C4-2B (cell line): ENCODE results near the gene TMBIM1.

Experiments
- H3K27ac ChIP-seq: fragments of 450-650 bp; 2 replicates; pipeline ENCODE4 v1.5.1; 2017
- ZFX ChIP-seq: fragments of 450-650 bp; IDR thresholded peaks from 2 replicates; pipeline ENCODE4 v1.6.1; 2017
- TF ChIP-seq, protein P1 (sequence below): fragments of 450-650 bp; conservative IDR thresholded peaks from 2 replicates; pipeline ENCODE4 v1.5.1; 2017; ENCODE audit warnings: mild to moderate bottlenecking

The TMBIM1 gene

DNA sequence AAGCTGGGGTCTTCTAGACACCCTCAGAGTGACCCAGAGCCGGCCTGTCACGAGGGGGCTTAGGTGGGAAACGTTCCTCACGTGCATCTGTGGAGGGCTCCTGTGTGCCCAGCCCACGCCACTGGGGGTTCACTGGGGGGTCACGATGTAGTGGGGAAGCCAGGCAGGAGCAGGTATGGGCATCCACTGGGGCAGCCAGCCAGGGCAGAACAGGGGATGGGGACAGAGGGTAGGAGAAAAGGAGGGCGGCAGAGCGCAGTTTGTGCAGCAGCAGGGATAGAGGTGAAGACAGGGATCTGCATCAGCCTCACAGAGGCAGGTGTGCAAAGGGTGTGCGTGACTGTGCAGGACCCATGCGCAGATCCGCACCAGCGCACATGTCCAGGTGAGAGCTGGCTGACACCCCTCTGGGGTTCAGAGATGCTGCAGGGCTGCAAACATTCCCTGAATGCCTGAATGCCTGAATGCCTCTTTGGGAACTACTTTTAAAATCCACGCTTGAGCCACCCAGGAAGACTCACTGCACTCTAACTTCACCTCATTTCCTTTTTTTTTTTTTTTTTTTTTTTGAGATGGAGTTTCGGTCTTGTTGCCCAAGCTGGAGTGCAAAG, 11.9 kb downstream of the TMBIM1 start:
- no peak for TF ChIP-seq ZFX
- TF ChIP-seq, protein P1, sequence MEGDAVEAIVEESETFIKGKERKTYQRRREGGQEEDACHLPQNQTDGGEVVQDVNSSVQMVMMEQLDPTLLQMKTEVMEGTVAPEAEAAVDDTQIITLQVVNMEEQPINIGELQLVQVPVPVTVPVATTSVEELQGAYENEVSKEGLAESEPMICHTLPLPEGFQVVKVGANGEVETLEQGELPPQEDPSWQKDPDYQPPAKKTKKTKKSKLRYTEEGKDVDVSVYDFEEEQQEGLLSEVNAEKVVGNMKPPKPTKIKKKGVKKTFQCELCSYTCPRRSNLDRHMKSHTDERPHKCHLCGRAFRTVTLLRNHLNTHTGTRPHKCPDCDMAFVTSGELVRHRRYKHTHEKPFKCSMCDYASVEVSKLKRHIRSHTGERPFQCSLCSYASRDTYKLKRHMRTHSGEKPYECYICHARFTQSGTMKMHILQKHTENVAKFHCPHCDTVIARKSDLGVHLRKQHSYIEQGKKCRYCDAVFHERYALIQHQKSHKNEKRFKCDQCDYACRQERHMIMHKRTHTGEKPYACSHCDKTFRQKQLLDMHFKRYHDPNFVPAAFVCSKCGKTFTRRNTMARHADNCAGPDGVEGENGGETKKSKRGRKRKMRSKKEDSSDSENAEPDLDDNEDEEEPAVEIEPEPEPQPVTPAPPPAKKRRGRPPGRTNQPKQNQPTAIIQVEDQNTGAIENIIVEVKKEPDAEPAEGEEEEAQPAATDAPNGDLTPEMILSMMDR: no peak
- no peak overlapping the region for H3K27ac ChIP-seq

DNA sequence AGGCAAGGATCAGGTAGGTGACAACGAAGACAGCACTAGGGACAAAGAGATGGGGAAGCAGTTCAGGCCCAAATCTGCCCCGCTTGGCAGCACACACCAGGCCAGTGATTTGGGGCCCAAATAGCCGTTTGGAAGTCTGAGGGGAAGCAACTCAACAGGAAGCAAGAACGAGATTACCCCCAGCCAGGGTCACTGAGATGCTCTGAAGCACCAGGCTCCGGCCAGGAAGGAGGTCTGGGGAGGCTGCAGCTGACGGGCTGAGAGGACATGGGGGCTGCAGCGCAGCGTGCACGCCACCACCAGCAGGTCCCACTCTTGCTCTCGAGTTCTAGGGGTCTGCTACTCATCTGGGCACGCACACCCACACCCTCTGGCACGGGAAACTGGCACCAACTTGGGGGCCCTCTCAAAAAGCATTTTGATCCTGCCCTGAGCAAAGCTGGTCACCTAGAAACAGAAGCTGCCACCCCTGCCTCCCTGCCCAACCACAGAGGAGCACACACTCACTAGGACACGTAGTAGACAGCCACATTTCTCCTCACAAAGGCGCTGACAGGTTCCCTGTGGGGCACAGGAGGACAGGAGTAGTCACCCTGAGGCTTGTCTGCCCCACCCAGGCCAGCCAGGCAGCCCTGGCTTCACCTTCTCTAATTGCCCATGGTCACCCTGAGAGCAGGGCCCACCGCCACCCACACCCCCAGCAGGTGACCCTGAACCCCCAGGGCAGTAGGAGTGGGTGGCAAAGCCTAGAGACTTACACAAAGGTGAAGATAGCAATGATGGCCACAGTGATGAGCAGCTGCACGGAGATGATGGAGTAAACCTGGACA, 13.6 kb downstream of the TMBIM1 start:
- H3K27ac ChIP-seq: no peak overlapping the region
- TF ChIP-seq ZFX: no peak
- TF ChIP-seq, protein P1: no peak

DNA sequence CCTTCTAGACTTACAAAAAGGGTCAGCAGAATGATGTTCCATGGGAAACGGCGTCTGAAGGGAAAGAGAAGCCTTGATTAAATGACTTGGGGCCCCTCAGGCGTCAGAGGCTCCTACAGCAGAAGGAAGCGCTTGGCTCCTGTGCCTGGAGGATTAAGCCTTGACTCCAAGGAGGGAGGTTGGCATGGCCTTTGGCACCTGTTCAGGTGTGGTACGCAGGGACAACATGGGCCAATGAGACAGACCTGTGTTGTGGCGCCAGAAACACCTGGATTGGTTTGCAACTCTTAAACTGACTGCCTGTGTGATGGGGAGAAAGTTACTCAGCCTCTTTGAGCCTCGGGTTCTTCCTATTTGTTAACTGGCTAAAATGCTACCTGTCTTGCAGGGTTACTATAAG, 14.4 kb downstream of the TMBIM1 start:
- H3K27ac ChIP-seq: no peak overlapping the region
- TF ChIP-seq, protein P1: no peak
- TF ChIP-seq ZFX: no peak

DNA sequence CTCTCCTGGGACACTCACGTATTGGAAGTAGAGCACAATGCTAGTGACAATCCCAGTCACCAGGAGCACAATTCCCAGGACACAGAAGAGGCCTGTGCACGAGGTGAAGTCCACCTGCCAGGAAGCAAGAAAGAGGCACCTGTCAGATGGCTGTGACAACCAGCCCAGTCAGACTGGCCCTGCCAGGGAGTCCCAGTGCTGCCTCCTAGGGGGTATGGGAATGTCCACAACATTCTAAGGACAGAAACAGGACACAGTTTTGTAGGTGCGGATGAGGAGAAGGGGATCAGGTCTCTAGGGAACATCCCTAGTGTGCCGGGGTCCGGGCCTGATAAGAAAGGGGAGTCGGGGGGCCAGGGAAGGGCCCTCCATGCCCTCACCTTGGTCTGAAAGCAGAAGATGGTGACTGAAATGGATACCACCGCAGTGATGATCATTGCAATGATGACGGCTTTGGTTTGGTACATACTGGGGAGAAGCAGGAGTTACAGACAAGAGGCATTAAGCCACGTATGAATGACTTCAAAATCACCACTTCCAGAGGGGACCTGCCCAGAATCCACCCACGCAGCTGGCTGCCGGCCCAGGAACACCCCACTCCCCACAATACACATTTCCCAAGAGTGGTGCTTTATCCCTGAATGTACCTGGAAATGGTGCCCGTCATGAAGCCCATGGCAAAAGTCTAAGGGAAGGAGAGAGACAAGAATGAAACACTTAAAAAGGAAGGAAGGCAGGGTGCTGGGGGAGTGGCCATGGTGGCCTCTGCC, 15.1 kb downstream of the TMBIM1 start:
- H3K27ac ChIP-seq: no peak overlapping the region
- TF ChIP-seq, protein P1: no peak
- TF ChIP-seq ZFX: no peak

DNA sequence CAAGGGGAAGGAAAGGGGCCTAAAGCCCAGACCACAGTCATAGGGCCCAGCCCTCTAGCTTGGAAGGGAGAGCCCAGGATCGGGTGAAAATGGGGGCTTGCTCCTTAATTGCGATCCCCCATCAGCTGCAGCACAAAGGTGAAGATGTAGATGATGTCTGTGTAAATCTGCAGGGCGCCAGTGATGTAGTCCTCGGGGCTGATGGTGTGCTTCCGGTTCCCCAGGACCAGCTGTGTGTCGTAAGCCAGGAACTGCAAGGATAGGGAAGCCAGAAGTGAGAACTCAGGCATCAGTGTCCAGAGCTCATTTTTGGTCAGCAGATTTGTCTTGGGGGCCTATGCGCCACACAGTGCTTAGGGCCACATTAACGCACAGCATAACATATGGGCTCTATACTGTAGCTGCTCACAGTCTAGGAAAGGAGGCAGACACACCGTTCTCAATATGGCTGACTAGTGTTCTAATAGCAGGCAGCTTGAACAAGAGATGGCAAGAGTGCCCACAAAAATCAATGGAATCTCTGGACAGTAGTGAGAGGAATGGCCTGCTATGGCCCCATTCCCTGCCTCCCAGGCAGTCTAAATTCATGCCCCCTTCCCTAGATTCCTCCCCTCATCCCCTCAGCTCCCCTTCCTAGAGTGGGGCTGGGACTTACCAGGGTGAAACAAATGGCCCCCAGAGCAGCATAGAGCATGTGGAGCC, 16.8 kb downstream of the TMBIM1 start:
- no peak overlapping the region for H3K27ac ChIP-seq
- no peak for TF ChIP-seq ZFX

DNA sequence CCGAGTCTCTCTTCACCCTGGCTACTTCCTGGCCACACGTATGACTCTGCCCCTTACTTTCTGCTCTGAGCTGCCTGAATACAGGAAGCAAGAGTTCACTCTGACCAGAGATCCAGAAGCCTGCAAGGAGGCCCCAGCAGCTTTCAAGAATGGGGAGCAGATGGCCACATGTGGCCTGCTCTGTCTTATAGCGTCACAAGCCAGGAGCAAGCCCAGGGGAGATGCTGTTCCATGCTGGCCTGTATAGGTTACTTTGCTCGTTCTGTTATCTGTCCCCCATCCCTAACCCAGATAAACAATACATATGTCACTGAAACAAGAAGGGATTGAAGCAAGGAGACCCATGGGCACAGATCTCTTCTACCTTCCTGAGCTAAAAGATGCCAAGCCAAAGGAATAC, 17.7 kb downstream of the TMBIM1 start:
- no peak overlapping the region for H3K27ac ChIP-seq
- TF ChIP-seq, protein P1: no peak

DNA sequence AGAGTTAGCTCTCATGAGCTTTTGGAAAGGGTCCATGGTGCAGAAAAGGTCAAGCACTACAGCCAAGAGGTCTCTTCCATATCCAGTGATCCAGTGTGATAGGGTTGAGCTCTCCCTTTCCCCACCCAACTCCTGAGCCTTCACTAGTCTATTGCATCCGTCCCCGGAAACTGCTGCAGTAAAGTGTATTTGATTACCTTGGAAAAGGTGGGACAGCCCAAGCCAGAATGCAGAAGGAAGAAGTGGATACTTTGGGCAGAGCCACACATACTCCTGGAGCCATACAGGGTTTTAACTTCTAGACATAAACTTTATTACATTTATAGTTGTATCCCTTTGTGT, 18.4 kb downstream of the TMBIM1 start:
- no peak overlapping the region for H3K27ac ChIP-seq
- no peak for TF ChIP-seq ZFX
- TF ChIP-seq, protein P1: no peak

DNA sequence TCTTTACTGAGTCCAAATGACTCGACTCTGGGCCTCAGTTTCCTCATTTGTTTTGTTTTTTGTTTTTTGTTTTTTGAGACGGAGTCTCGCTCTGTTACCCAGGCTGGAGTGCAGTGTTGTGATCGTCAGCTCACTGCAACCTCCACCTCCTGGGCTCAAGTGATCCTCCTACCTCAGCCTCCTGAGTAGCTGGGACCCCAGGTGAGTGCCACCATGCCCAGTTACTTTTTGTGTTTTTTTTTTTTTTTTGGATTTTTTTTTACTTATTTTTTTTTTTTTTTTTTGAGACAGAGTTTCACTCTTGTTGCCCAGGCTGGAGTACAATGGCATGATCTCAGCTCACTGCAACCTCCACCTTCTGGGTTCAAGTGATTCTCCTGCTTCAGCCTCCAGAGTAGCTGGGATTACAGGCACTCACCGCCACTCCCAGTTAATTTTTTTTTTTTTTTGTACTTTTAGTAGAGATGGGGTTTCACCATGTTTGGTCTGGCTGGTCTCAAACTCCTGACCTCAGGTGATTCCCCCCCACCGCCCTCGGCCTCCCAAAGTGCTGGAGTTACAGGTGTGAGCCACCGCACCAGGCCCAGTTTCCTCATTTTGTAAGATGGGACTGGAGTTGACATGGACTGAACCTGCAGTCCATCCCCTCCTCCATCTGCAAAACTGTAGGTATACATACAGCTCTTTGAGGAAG, 18.9 kb downstream of the TMBIM1 start:
- H3K27ac ChIP-seq: peak overlapping the region; percentile 36; the same call in 1 of the 2 replicates
